Endothelial cell of hepatic sinusoid (primary cell): Measurements from ENCODE around the gene KDM8.
"Not testable (repeated sequence)": the region's sequence is repeated elsewhere in the genome, so short reads cannot be mapped to it uniquely, and the experiment has no call there.

ENCODE experiments used
- in situ Hi-C: cut with HindIII; loops from 2 replicates; pipeline ENCODE4 v1.10.0; 2017; ENCODE audit warnings: low sequenced_read_pairs

Gene KDM8

GRCh38 chr16:27240948-27241531, 37.7 kb downstream of the KDM8 start:
- in situ Hi-C loops: no loop called here

- in situ Hi-C loops: no loop called here
Observed at GRCh38 chr16:27241658-27242057, 38.3 kb downstream of the KDM8 start.

- in situ Hi-C loops: no loop called here
Observed at GRCh38 chr16:27242398-27242797, 39.1 kb downstream of the KDM8 start.

- in situ Hi-C loops: no loop called here
Observed at GRCh38 chr16:27242868-27243590, 39.7 kb downstream of the KDM8 start.

GRCh38 chr16:27243725-27244362, 40.5 kb downstream of the KDM8 start:
- in situ Hi-C loops: no loop called here

GRCh38 chr16:27244363-27244755, 41.0 kb downstream of the KDM8 start:
- in situ Hi-C loops: no loop called here

- in situ Hi-C loops: no loop called here
Observed at GRCh38 chr16:27245276-27246172, 42.2 kb downstream of the KDM8 start.

GRCh38 chr16:27246439-27246838, 43.1 kb downstream of the KDM8 start:
- in situ Hi-C loops: no loop called here

GRCh38 chr16:27247076-27247475, 43.8 kb downstream of the KDM8 start:
- in situ Hi-C loops: not testable (repeated sequence)

- in situ Hi-C loops: no loop called here
Observed at GRCh38 chr16:27248036-27248435, 44.7 kb downstream of the KDM8 start.

GRCh38 chr16:27248886-27249285, 45.6 kb downstream of the KDM8 start:
- in situ Hi-C loops: not testable (repeated sequence)

- in situ Hi-C loops: no loop called here
Observed at GRCh38 chr16:27251541-27252205, 48.3 kb downstream of the KDM8 start.

GRCh38 chr16:27252206-27252585, 48.9 kb downstream of the KDM8 start:
- in situ Hi-C loops: no loop called here

GRCh38 chr16:27253526-27253930, 50.2 kb downstream of the KDM8 start:
- in situ Hi-C loops: no loop called here

- in situ Hi-C loops: no loop called here
Observed at GRCh38 chr16:27254262-27254811, 51.0 kb downstream of the KDM8 start.

- in situ Hi-C loops: no loop called here
Observed at GRCh38 chr16:27256861-27257260, 53.5 kb downstream of the KDM8 start.

GRCh38 chr16:27257271-27257670, 53.9 kb downstream of the KDM8 start:
- in situ Hi-C loops: no loop called here

GRCh38 chr16:27258241-27258734, 55.0 kb downstream of the KDM8 start:
- in situ Hi-C loops: no loop called here

- in situ Hi-C loops: no loop called here
Observed at GRCh38 chr16:27259710-27260109, 56.4 kb downstream of the KDM8 start.

- in situ Hi-C loops: not testable (repeated sequence)
Observed at GRCh38 chr16:27262904-27263423, 59.6 kb downstream of the KDM8 start.
